Stomach (tissue), 4 donors: ENCODE measurements around the gene OTUD1.

Experiments
- POLR2AphosphoS5 ChIP-seq, 3 donors: sonication (generic); formaldehyde crosslinking; IDR thresholded peaks; one replicate each; pipeline ENCODE4 v1.6.1; 2016; ENCODE audit warnings: antibody characterized with exemption in 3 of 3
- TF ChIP-seq, protein P1 (sequence below), 7 experiments: fragments of 450-650 bp in 4 of 7; fragments of 200-600 bp in 3 of 7; sonication (generic) in 3 of 7; IDR thresholded peaks; one replicate each; pipeline ENCODE4 v1.5.1; 2016 to 2019; ENCODE audit warnings: antibody characterized with exemption in 7 of 7, control low read depth in 2 of 7, mild to moderate bottlenecking in 1 of 7

- no peak for TF ChIP-seq POLR2AphosphoS5 (IDR thresholded peaks at IDR 0.05)
- TF ChIP-seq, protein P1, sequence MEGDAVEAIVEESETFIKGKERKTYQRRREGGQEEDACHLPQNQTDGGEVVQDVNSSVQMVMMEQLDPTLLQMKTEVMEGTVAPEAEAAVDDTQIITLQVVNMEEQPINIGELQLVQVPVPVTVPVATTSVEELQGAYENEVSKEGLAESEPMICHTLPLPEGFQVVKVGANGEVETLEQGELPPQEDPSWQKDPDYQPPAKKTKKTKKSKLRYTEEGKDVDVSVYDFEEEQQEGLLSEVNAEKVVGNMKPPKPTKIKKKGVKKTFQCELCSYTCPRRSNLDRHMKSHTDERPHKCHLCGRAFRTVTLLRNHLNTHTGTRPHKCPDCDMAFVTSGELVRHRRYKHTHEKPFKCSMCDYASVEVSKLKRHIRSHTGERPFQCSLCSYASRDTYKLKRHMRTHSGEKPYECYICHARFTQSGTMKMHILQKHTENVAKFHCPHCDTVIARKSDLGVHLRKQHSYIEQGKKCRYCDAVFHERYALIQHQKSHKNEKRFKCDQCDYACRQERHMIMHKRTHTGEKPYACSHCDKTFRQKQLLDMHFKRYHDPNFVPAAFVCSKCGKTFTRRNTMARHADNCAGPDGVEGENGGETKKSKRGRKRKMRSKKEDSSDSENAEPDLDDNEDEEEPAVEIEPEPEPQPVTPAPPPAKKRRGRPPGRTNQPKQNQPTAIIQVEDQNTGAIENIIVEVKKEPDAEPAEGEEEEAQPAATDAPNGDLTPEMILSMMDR (IDR thresholded peaks at IDR 0.05): no peak
These were observed 28.1 kb downstream of the OTUD1 start for GRCh38 chr10:23467012-23467411.
